OCI-LY7 (cell line): ENCODE results near the gene CACNA1D. TPM values are rescaled to one million over a fixed set of nuclear protein-coding genes. Genes with fewer than 3 reads are reported as not detected.
A peak's percentile ranks its signal among the peaks of the same experiment; 100 is the strongest.

Experiments
- BruUV-seq: library from RNA; stranded (reverse); fragments of 400-500 nt; replicated peaks from 2 replicates; lab custom pipeline; 2021; lab: Mats Ljungman, UMichigan
- CTCF ChIA-PET: fragments of 300-600 bp; sonication (Branson Sonifier 250); formaldehyde crosslinking; loops from one replicate; lab custom pipeline; 2022; ENCODE audit warnings: antibody characterized with exemption; ENCODE audit not compliant: unreplicated experiment; lab: Charles Lee
- POLR2A ChIA-PET: fragments of 300-600 bp; sonication (Branson Sonifier 250); formaldehyde crosslinking; loops from one replicate; lab custom pipeline; 2022; ENCODE audit warnings: antibody characterized with exemption; lab: Charles Lee
- DNase-seq: peaks from one replicate; pipeline ENCODE4 v3.0.0-alpha.2; 2015; ENCODE audit warnings: low spot score
- H2AFZ ChIP-seq: fragments of 200-600 bp; sonication (generic), shearing (Covaris generic); 2 replicates; pipeline ENCODE4 v1.6.1; 2014; ENCODE audit warnings: mild to moderate bottlenecking, antibody characterized with exemption, low read length, moderate library complexity
- H3K27ac ChIP-seq: fragments of 200-600 bp; sonication (generic); 2 replicates; pipeline ENCODE4 v1.5.1; 2014; ENCODE audit warnings: mixed run types, low read depth, mild to moderate bottlenecking, moderate library complexity, low read length, inconsistent platforms; ENCODE audit not compliant: poor library complexity, severe bottlenecking
- H3K36me3 ChIP-seq: fragments of 200-600 bp; sonication (generic); 2 replicates; pipeline ENCODE4 v1.6.1; 2014; ENCODE audit warnings: mild to moderate bottlenecking, antibody characterized with exemption, low read length, moderate library complexity, mixed read lengths; ENCODE audit not compliant: insufficient read depth
- H3K4me1 ChIP-seq: fragments of 200-600 bp; sonication (generic); 2 replicates; pipeline ENCODE4 v1.5.1; 2014; ENCODE audit warnings: mild to moderate bottlenecking, low read length; ENCODE audit not compliant: insufficient read depth, poor library complexity, severe bottlenecking
- H3K4me2 ChIP-seq: fragments of 200-600 bp; sonication (generic); 2 replicates; pipeline ENCODE4 v1.6.1; 2014; ENCODE audit warnings: mild to moderate bottlenecking, low read length
- H3K4me3 ChIP-seq: fragments of 200-600 bp; sonication (generic); 2 replicates; pipeline ENCODE4 v1.5.1; 2014; ENCODE audit warnings: mild to moderate bottlenecking, low read depth, low read length; ENCODE audit not compliant: poor library complexity, severe bottlenecking
- H3K79me2 ChIP-seq: fragments of 200-600 bp; sonication (generic); 2 replicates; pipeline ENCODE4 v1.6.1; 2016; ENCODE audit warnings: low read depth, mild to moderate bottlenecking, low read length, moderate library complexity, mixed read lengths; ENCODE audit not compliant: insufficient read depth
- H3K9me2 ChIP-seq: fragments of 200-600 bp; sonication (generic); 2 replicates; pipeline ENCODE4 v1.6.1; 2016; ENCODE audit warnings: mild to moderate bottlenecking, low read length, mixed read lengths; ENCODE audit not compliant: insufficient read depth
- H3K9me3 ChIP-seq: fragments of 200-600 bp; sonication (generic); 2 replicates; pipeline ENCODE4 v1.6.1; 2014; ENCODE audit warnings: mild to moderate bottlenecking, mixed run types, low read length, mixed read lengths
- H4K20me1 ChIP-seq: fragments of 200-600 bp; sonication (generic); 2 replicates; pipeline ENCODE4 v1.6.1; 2014; ENCODE audit warnings: mild to moderate bottlenecking, antibody characterized with exemption, low read length, moderate library complexity, mixed read lengths; ENCODE audit not compliant: insufficient read depth
- CTCF ChIP-seq: fragments of 200-600 bp; sonication (generic); conservative IDR thresholded peaks from 2 replicates; pipeline ENCODE4 v1.5.1; 2014; ENCODE audit warnings: mild to moderate bottlenecking, antibody characterized with exemption, low read length, moderate library complexity, mixed read lengths
- EZH2phosphoT487 ChIP-seq: fragments of 200-600 bp; sonication (generic); IDR thresholded peaks from 2 replicates; pipeline ENCODE4 v1.6.1; 2018; ENCODE audit warnings: low read depth, borderline replicate concordance, mild to moderate bottlenecking, mixed run types, antibody characterized with exemption, low read length, moderate library complexity, mixed read lengths
- intact Hi-C: fragments of 100-400 bp; cut with micrococcal nuclease; formaldehyde crosslinking; loops from one replicate; pipeline ENCODE4 v1.10.0; 2022; ENCODE audit not compliant: unreplicated experiment
- total RNA-seq, 2 experiments: library from RNA; depleted of rRNA in 1 of 2; stranded (reverse); fragments of >200 nt in 1 of 2; shearing (Covaris generic) in 1 of 2; gene quantifications; 2 replicates each; pipeline ENCODE4 v1.2.3, GENCODE V29; 2014 to 2022

The CACNA1D gene
- total RNA-seq, 2 experiments from 2014 or later = 0.42 TPM; not detected in 1

- BruUV-seq = no TSS peak
- H3K4me1 ChIP-seq = no peaks in the 10 kb centered on the region
- DNase-seq = no peak
- TF ChIP-seq CTCF = no peak
- no peak for TF ChIP-seq EZH2phosphoT487
- H3K4me2 ChIP-seq = no peak overlapping the region
- H3K4me3 ChIP-seq = no peak overlapping the region
- H2AFZ ChIP-seq = no peak overlapping the region
- no peaks in the 10 kb centered on the region for H4K20me1 ChIP-seq
- intact Hi-C loops = no loop called here
- no peaks in the 10 kb centered on the region for H3K79me2 ChIP-seq
- no peak overlapping the region for H3K27ac ChIP-seq
- CTCF ChIA-PET = no interaction called here
- H3K9me3 ChIP-seq = no peaks in the 10 kb centered on the region
- H3K9me2 ChIP-seq = no peaks in the 10 kb centered on the region
- POLR2A ChIA-PET = no interaction called here
- H3K36me3 ChIP-seq = no peaks in the 10 kb centered on the region
These were observed 96.2 kb downstream of the CACNA1D start for GRCh38 chr3:53590606-53591005.

- BruUV-seq = no TSS peak
- H3K4me3 ChIP-seq = no peak overlapping the region
- H3K9me3 ChIP-seq = no peaks in the 10 kb centered on the region
- H3K4me1 ChIP-seq = no peaks in the 10 kb centered on the region
- H2AFZ ChIP-seq = no peak overlapping the region
- POLR2A ChIA-PET = interaction anchor here (1.1 kb wide), 1 partner anchor 493 kb away, joined by 3 read pairs; no protein-coding TSS in a partner anchor
- no peak overlapping the region for H3K27ac ChIP-seq
- no peak for DNase-seq
- intact Hi-C loops = no loop called here
- H3K79me2 ChIP-seq = no peaks in the 10 kb centered on the region
- TF ChIP-seq CTCF (no peak), EZH2phosphoT487 (no peak)
- no peaks in the 10 kb centered on the region for H3K36me3 ChIP-seq
- H4K20me1 ChIP-seq = no peaks in the 10 kb centered on the region
- H3K4me2 ChIP-seq = no peak overlapping the region
- CTCF ChIA-PET = no interaction called here
- H3K9me2 ChIP-seq = no peaks in the 10 kb centered on the region
These were observed 97.2 kb downstream of the CACNA1D start for GRCh38 chr3:53591646-53592045.

GRCh38 chr3:53592862-53593261, 98.5 kb downstream of the CACNA1D start:
- Histone ChIP-seq H2AFZ (no peak overlapping the region), H3K9me3 (no peaks in the 10 kb centered on the region), H3K4me2 (no peak overlapping the region), H3K4me1 (no peaks in the 10 kb centered on the region), H4K20me1 (no peaks in the 10 kb centered on the region), H3K79me2 (no peaks in the 10 kb centered on the region), H3K27ac (no peak overlapping the region), H3K4me3 (no peak overlapping the region), H3K9me2 (no peaks in the 10 kb centered on the region), H3K36me3 (no peaks in the 10 kb centered on the region)
- ChIA-PET POLR2A (interaction anchor here (1.1 kb wide), 1 partner anchor 492 kb away, joined by 3 read pairs; no protein-coding TSS in a partner anchor), CTCF (no interaction called here)
- intact Hi-C loops = no loop called here
- BruUV-seq = no TSS peak
- DNase-seq = peak; percentile 7
- TF ChIP-seq CTCF (no peak), EZH2phosphoT487 (no peak)
